Epidermal melanocyte (primary cell): ENCODE results near the gene LRTM2.

Experiments
- DNase-seq: peaks from one replicate; pipeline ENCODE4 v3.0.0; 2011; ENCODE audit warnings: low spot score; ENCODE audit not compliant: insufficient read length

LRTM2 gene

GRCh38 chr12:1829306-1829900, 9.0 kb downstream of the LRTM2 start:
- DNase-seq: no peak

GRCh38 chr12:1830401-1830845, 10.1 kb downstream of the LRTM2 start:
- no peak for DNase-seq

GRCh38 chr12:1830981-1831963, 10.9 kb downstream of the LRTM2 start:
- peak; percentile 64 for DNase-seq

GRCh38 chr12:1832801-1833595, 12.6 kb downstream of the LRTM2 start:
- no peak for DNase-seq

GRCh38 chr12:1833596-1834028, 13.2 kb downstream of the LRTM2 start:
- no peak for DNase-seq

- DNase-seq: no peak
Measured at GRCh38 chr12:1834186-1834925, 14.0 kb downstream of the LRTM2 start.

GRCh38 chr12:1835211-1836131, 15.1 kb downstream of the LRTM2 start:
- no peak for DNase-seq

GRCh38 chr12:1836241-1836803, 16.0 kb downstream of the LRTM2 start:
- no peak for DNase-seq

- DNase-seq: no peak
Measured at GRCh38 chr12:1836854-1837421, 16.6 kb downstream of the LRTM2 start.

GRCh38 chr12:1837541-1838204, 17.3 kb downstream of the LRTM2 start:
- DNase-seq: no peak

- DNase-seq: no peak
Measured at GRCh38 chr12:1838205-1838993, 18.0 kb downstream of the LRTM2 start.

GRCh38 chr12:1838994-1839365, 18.6 kb downstream of the LRTM2 start:
- no peak for DNase-seq

- no peak for DNase-seq
Measured at GRCh38 chr12:1839464-1839863, 19.1 kb downstream of the LRTM2 start.

- no peak for DNase-seq
Measured at GRCh38 chr12:1839956-1840951, 19.9 kb downstream of the LRTM2 start.

- DNase-seq: no peak
Measured at GRCh38 chr12:1840981-1841425, 20.6 kb downstream of the LRTM2 start.

- DNase-seq: no peak
Measured at GRCh38 chr12:1841586-1842182, 21.3 kb downstream of the LRTM2 start.
